AG20443 (cell line): ENCODE results near the gene HECTD3.

Experiments
- DNase-seq: peaks from one replicate; pipeline ENCODE4 v3.0.0; 2012; ENCODE audit warnings: low spot score, mixed read lengths

Gene HECTD3

GRCh38 chr1:45010855-45011811, at the start of gene HECTD3:
Gene HECTD3, minus strand, starts transcription at chr1:45011324. Its CDS starts 67 bp downstream, at chr1:45011257.
- DNase-seq: peak; percentile 87

GRCh38 chr1:45059829-45060228, 48.7 kb upstream of the HECTD3 start:
- no peak for DNase-seq

GRCh38 chr1:45057542-45057941, 46.4 kb upstream of the HECTD3 start:
- no peak for DNase-seq

- no peak for DNase-seq
Measured at GRCh38 chr1:45051005-45051772, 40.1 kb upstream of the HECTD3 start.

GRCh38 chr1:45047032-45047431, 35.9 kb upstream of the HECTD3 start:
- DNase-seq: no peak

GRCh38 chr1:45044916-45045315, 33.8 kb upstream of the HECTD3 start:
- no peak for DNase-seq

- no peak for DNase-seq
Measured at GRCh38 chr1:45043094-45043493, 32.0 kb upstream of the HECTD3 start.

GRCh38 chr1:45040297-45040696, 29.2 kb upstream of the HECTD3 start:
- no peak for DNase-seq

GRCh38 chr1:45038661-45039364, 27.7 kb upstream of the HECTD3 start:
- no peak for DNase-seq

- no peak for DNase-seq
Measured at GRCh38 chr1:45038240-45038639, 27.1 kb upstream of the HECTD3 start.

GRCh38 chr1:45037456-45037855, 26.3 kb upstream of the HECTD3 start:
- no peak for DNase-seq

GRCh38 chr1:45035631-45036301, 24.6 kb upstream of the HECTD3 start:
- no peak for DNase-seq

GRCh38 chr1:45033356-45033755, 22.2 kb upstream of the HECTD3 start:
- DNase-seq: no peak

GRCh38 chr1:45032837-45033236, 21.7 kb upstream of the HECTD3 start:
- DNase-seq: no peak

- DNase-seq: no peak
Measured at GRCh38 chr1:45026446-45026845, 15.3 kb upstream of the HECTD3 start.

GRCh38 chr1:45023663-45024062, 12.5 kb upstream of the HECTD3 start:
- DNase-seq: no peak

GRCh38 chr1:45018599-45019230, 7.6 kb upstream of the HECTD3 start:
- peak; percentile 71 for DNase-seq

- no peak for DNase-seq
Measured at GRCh38 chr1:45016767-45017166, 5.6 kb upstream of the HECTD3 start.

GRCh38 chr1:45016090-45016697, 5.1 kb upstream of the HECTD3 start:
- DNase-seq: no peak

GRCh38 chr1:45015683-45016082, 4.6 kb upstream of the HECTD3 start:
- no peak for DNase-seq
